AML-193 (cell line): ENCODE results near the gene LCAT.

Source experiments
- DNase-seq, 2 experiments: peaks; one replicate each; lab custom pipeline; 2025; lab: John Stamatoyannopoulos, UW

LCAT gene

DNA sequence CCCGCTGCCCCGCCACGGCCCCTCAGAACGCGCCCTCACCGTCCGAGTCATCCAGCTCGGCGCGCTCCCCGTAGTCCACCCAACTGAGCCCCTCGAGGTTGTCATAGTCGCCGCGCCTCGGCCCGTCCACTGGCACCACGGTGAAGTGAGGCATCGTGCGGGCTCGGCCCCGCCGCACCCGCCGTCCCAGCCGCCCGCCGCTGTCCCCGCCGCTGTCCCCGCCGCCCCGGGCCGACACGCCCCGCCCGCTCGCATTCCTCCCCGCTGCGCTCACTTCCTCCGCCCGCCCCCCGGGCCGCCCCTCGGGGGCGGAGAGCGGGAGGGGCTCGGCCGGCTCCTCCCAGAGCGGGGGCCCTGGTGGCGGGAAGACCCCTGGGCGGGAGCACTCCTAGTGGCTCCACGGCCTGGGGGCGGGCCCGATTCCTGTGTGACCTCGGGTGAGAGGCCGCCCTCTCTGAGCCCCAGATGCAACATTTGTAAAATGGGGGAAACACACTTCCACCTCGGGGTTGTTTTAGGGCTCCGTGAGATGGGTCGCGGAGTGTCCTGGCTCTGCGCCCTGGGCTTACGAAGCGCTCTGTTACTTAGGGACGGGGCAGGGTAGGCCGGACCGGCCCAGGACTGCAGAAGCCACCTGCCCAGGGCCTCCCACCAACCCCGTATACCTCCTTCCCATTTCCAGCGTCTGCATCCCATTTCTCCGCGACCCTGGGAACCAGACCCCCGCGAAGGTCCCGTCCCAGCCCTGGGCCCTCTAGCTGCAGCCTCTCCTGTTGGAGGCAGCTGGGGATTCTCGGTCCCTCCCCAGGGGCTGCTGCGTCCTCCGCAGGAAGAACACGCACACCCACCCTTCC is 24.7 kb upstream of the LCAT start, which contains the start of gene SLC12A4:
Gene SLC12A4, minus strand, starts transcription at position 238 of the 854 bp plus-strand sequence. Its CDS starts 84 bp downstream, at position 154.
- peak in 1 of 2 experiments; percentile 9 for DNase-seq

- DNase-seq, result peak in 1 of 2 experiments; percentile 13
Observed at GRCh38 chr16:67967958-67968399, 24.1 kb upstream of the LCAT start.

DNA sequence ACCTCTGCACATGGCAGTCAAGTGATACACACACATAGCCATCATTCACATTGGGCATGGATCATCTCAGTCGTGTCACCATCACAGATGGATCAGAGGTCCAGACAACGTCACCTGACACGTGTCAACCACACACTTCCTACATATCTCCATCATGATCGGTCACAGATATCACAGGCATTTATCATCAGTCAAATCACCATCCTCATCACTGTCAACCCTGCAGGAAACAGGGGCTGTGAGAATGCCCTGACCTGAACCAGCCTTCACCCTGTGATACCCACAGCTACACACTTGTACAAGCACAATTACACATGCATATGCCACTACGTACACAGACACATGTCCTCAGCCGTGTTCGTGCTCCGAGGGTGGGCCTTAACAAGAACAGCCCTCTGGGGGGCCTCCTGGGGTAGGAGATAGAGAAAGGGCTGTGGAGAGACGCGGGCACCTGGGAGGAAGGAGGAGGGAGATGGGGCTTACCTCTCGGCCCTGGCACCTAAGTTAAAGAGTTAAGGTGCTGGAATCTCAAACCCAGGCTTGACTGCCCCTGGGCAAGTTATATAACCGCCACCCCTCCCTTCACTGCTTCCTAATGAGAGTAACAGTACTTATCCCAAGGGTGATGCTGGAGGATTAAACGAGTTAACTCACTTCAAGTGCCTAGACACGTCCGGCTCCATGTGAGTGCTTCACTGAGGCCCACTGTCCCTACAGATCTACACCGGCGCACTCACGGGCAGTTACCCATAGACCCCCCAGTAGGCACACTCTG is 23.4 kb upstream of the LCAT start:
- DNase-seq, result peak in 1 of 2 experiments; percentile 12

- peak; percentile 10 to 20 for DNase-seq
Observed at GRCh38 chr16:67966549-67967182, 22.7 kb upstream of the LCAT start.

DNA sequence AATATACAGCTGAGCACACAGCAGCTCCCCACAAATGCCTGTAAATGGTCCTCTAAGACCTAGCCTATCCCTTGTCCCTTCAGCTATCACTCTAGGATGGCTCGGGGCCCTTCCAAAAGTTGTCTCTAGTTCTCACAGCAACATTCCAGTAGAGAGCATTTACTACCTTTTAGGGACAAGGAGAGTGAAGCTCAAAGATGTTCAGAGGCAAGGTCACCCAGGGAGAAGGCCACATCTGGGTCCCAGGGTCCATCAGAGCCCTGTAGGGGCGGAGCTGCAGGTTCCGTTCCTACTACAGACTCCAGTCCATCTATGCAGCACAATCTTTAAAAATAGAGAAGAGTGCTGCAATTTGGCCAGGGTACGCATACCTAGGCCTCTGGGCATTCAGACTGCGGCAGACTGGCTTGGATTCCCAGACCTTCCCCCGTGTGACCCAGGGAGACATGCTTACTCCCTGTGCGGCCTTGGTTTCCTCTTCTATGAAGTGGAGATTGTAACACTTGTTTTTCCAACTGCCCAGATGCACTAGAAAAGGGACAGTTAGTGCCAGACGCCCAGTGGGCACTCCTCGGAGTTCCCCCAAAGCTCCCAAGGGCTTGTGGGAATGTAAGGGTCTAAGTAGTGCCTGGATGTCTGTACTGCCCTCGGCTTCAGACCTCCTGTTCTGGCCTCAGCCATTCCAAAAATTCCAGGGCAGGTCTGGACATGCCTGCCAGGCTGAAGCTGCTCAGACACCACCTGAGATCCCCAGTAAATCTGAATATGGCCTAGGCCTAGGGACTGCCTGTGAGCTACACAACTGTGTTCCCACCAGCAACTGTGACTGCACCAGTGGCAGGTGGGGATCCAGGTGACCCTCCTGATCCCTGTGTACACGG is 22.0 kb upstream of the LCAT start:
- DNase-seq, result no peak

DNA sequence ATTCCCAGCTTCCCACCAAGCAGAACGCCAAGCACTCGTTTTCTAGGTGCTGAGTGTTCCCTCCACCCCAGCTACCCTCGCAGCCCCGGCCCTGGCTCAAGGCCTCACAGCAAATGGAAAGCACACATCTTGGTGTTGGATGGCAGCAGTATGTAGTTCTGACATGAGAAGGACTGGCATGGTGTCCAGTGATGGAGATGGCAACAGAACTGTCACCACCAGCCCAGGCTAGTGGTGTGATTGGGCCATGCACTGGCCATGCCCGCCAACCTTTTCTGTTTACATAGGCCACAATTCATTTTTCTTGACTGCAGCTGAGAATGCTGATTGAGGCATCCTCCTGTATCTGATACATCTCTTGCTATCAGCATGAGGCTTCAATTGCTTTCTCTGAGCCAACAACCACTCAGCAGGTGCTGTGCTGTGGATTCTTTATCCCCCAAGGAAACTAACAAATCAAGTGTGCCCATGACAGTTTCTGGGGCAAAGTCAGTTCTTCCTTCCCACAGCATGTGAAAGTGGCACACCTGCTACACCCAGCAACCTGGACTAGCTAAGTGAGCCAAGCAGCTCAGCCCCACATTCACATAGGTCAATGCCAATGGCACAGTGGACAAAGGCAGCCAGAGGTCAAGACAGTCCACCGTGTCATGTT is 20.7 kb upstream of the LCAT start:
- no peak for DNase-seq

GRCh38 chr16:67963662-67964321 is 19.9 kb upstream of the LCAT start:
- DNase-seq, result no peak

- no peak for DNase-seq
Observed at GRCh38 chr16:67963292-67963661, 19.4 kb upstream of the LCAT start.

DNA sequence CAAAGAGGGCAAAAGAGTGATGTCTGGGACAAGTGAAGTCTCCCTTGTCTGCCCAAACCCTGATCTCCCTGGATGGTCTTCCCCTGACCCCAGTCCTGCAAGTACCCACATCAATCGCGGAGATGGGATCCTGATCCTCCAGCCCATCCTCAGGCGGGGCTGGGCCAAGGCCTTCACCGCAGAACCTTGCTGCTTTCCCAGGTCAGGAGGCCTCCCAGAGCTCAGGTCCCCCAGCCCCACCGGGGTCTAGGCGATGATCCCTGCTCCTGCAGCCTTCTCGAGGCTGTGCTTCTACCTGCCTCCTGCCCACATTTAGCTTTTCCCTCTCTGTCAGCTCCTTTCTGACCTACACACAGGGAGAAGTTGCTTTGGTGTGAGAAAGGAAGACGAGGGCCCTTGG is 18.2 kb upstream of the LCAT start:
- DNase-seq, result no peak

GRCh38 chr16:67961551-67961957 is 17.6 kb upstream of the LCAT start:
- DNase-seq, result no peak

DNA sequence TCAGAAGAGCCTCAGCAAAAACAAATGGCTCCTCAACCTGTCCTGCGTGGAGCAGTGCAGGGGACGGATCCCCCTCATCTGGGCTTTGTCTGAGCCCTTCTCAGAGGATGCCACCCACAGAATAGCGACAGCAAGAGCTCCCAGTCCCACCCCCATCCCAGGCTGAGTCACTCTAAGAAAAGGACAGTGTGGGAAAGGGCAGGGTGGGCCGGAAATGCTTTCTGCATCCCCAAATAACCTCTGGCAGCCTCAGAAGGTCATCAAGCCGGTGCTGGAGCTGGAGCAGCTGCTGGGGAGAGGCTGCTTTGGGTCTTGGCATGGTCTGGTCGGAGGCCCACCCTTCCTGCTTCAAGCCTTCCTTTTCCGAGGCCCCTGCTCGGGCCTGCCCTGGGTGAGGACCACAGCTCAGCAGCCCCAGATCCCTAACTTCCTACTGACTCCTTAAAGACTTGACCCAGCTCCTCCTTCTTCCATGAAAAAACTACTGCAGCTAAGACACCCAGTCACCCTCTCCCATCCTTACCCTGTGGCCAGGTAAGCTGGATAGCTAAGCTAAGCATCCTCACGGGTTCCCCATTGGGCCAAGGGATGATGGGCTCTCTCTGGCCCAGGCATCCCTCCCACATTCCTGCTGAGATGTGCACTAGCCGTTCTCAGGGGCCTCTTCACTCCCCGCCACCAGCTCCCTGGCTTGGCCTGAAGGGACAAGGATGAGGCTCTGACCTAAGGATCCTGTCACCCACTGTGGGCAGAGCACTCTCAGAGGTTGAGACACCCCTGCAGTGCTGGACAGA is 15.8 kb upstream of the LCAT start:
- no peak for DNase-seq

DNA sequence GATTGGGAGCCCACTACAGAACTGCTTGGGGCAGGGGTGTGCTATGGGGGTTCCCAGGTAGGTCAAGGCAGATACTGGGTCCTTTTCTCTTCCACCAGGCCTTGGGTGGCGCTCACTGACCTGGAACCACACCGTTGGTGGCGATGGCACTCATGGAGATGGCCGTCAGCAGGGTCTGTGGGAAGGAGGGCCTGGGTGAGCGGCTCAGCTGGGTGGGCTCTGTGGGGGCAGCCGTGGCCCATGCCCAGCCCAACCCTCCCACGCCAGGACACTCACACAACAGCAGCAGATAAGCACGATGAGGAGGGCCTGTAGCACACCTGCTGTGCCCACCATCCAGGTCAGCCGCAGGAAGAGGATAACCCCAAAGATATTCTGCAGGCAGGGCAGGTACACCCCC is 13.7 kb upstream of the LCAT start:
- DNase-seq, result no peak

DNA sequence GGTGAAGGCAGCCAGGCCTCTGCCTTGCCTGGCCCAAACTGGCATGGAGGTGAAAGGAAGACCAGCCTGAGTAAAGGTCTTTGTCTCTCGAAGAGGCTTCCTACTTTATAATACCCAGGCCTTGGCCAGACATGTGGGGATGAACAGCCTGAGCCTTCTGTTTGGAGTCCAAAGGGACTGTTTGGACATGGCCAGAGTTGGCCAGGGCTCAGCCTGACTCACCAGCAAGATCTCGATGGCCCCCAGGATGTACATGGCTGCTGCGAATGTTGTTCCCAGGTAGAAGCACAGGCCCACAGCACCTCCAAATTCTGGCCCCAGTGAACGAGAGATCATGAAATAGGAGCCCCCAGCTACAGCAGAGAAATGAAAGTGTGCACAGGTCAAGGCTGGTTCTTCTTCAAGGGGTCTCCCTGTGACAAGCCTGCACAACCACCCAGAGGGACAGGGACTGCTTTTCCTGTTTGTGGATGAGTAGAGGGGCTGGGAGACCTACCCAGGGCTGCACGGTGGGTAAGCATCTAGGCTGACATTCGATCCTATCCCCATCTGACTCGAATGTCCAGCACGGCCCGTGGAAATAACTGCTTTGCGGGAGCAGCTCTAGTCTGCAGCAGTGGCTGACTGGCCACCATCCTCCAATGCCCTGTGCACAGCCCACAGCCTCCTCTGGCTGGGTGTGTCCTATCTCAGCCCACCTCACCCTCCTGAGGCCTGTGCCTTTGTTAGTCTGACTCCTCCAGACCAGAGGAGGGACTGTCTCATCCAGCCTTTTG is 10.7 kb upstream of the LCAT start:
- no peak for DNase-seq

- DNase-seq, result no peak
Observed at GRCh38 chr16:67953641-67954375, 9.9 kb upstream of the LCAT start.

DNA sequence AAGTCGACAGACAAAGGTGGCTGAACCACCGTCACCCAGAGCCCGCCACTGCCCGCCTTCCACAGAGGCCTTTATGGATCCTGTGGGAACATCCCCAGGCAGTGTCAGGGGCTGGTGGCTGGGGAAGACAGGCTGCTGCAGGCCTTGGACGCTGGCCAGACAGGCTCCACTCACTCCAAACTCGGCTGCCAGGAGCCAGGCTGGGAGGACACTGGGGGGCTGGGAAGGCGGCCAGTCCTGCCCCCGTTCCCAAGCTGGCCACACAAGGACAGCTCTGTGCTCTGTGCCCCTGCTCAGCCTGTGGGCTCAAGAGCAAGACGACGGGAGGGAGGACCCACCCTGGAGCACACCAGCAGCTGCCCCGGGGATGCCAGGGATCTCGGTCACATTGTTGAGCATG is 7.6 kb upstream of the LCAT start:
- DNase-seq, result no peak

DNA sequence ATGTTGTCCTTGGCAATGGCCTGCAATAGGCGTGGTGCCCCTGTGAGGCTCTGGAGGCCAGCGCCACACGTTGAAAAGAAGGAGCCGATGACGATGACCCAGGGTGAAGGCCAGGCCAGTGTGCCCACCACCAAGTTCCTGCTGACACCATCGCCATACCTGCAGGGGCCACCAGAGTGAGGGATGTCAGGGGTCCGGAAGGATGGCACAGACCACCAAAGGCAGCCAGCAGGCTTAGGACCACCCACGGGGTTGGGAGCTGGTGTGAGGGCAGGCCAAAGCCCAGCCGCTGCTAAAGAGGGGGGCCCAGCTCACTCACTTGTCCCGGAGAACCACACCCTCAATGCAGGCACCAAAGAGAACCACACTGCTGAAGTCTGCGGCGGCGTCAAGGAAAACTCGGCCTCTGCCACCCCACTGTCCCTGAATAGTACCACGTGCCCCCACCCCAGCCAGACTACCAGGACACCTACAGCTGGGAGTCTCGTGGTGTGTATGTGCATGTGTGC is 6.5 kb upstream of the LCAT start:
- no peak for DNase-seq

GRCh38 chr16:67949645-67950044 is 5.7 kb upstream of the LCAT start:
- no peak for DNase-seq

- no peak for DNase-seq
Observed at GRCh38 chr16:67948015-67948414, 4.1 kb upstream of the LCAT start.
